Trophoblast cell (in vitro differentiated cells and primary cell): ENCODE measurements around the gene HMCN2. TPM values are rescaled to one million over a fixed set of nuclear protein-coding genes. Genes with fewer than 3 reads are reported as not detected.

ENCODE experiments used
- DNase-seq, 2 donors: peaks; one replicate each; pipeline ENCODE4 v3.0.0-alpha.2; 2016
- H2AFZ ChIP-seq: 2 replicates; pipeline ENCODE4 v1.6.1; 2013; ENCODE audit warnings: low read length, moderate library complexity, mild to moderate bottlenecking; ENCODE audit not compliant: insufficient read depth, poor library complexity
- H2AK5ac ChIP-seq: 2 replicates; pipeline ENCODE4 v1.6.1; 2013; ENCODE audit warnings: mild to moderate bottlenecking, low read length
- H2BK120ac ChIP-seq: 2 replicates; pipeline ENCODE4 v1.6.1; 2013; ENCODE audit warnings: low read length, mild to moderate bottlenecking, moderate library complexity; ENCODE audit not compliant: insufficient read depth, poor library complexity
- H2BK12ac ChIP-seq: 2 replicates; pipeline ENCODE4 v1.6.1; 2013; ENCODE audit warnings: mild to moderate bottlenecking, low read length, moderate library complexity
- H2BK5ac ChIP-seq: 2 replicates; pipeline ENCODE4 v1.6.1; 2013; ENCODE audit warnings: low read length, low read depth, moderate library complexity, mild to moderate bottlenecking; ENCODE audit not compliant: poor library complexity
- H3K14ac ChIP-seq: 2 replicates; pipeline ENCODE4 v1.6.1; 2013; ENCODE audit warnings: mild to moderate bottlenecking, low read length
- H3K18ac ChIP-seq: 2 replicates; pipeline ENCODE4 v1.6.1; 2013; ENCODE audit warnings: mild to moderate bottlenecking, low read length
- H3K23ac ChIP-seq: 2 replicates; pipeline ENCODE4 v1.6.1; 2013; ENCODE audit warnings: low read length
- H3K27ac ChIP-seq: 2 replicates; pipeline ENCODE4 v1.5.1; 2013; ENCODE audit warnings: low read depth, mild to moderate bottlenecking, inconsistent platforms, low read length, moderate library complexity
- H3K27me3 ChIP-seq: 2 replicates; pipeline ENCODE4 v1.6.1; 2013; ENCODE audit warnings: inconsistent platforms, mild to moderate bottlenecking, low read length, moderate library complexity; ENCODE audit not compliant: insufficient read depth
- H3K36me3 ChIP-seq, 2 experiments: 1 replicate in 1 of 2; 2 replicates in 1 of 2; pipeline ENCODE4 v1.6.1; 2013; ENCODE audit warnings: low read length in 2 of 2, mild to moderate bottlenecking in 2 of 2, moderate library complexity in 1 of 2; ENCODE audit not compliant: insufficient read depth in 2 of 2, control insufficient read depth in 1 of 2
- H3K4ac ChIP-seq: 2 replicates; pipeline ENCODE4 v1.6.1; 2013; ENCODE audit warnings: low read depth, mild to moderate bottlenecking, low read length, moderate library complexity
- H3K4me1 ChIP-seq, 2 experiments: 1 replicate in 1 of 2; 2 replicates in 1 of 2; pipeline ENCODE4 v1.6.1; 2013; ENCODE audit warnings: low read length in 2 of 2, mild to moderate bottlenecking in 2 of 2, moderate library complexity in 1 of 2; ENCODE audit not compliant: insufficient read depth in 2 of 2, control insufficient read depth in 1 of 2
- H3K4me2 ChIP-seq: 2 replicates; pipeline ENCODE4 v1.6.1; 2013; ENCODE audit warnings: inconsistent platforms, mild to moderate bottlenecking, low read length, moderate library complexity
- H3K4me3 ChIP-seq: 2 replicates; pipeline ENCODE4 v1.5.1; 2013; ENCODE audit warnings: mild to moderate bottlenecking, low read depth, low read length, inconsistent platforms
- H3K79me1 ChIP-seq: one replicate; pipeline ENCODE4 v1.6.1; 2013; ENCODE audit warnings: low read length
- H3K79me2 ChIP-seq: 2 replicates; pipeline ENCODE4 v1.6.1; 2013; ENCODE audit warnings: low read length, mild to moderate bottlenecking; ENCODE audit not compliant: control insufficient read depth, insufficient read depth, poor library complexity
- H3K9ac ChIP-seq: 2 replicates; pipeline ENCODE4 v1.6.1; 2013; ENCODE audit warnings: mild to moderate bottlenecking, low read length
- H3K9me3 ChIP-seq: 2 replicates; pipeline ENCODE4 v1.6.1; 2013; ENCODE audit warnings: low read depth, mild to moderate bottlenecking, control low read depth, inconsistent platforms, low read length; ENCODE audit not compliant: insufficient read depth
- H4K12ac ChIP-seq: 2 replicates; pipeline ENCODE4 v1.6.1; 2013; ENCODE audit warnings: low read depth, mild to moderate bottlenecking, low read length, moderate library complexity
- H4K8ac ChIP-seq: 2 replicates; pipeline ENCODE4 v1.6.1; 2013; ENCODE audit warnings: low read depth, mild to moderate bottlenecking, low read length, moderate library complexity
- H4K91ac ChIP-seq: one replicate; pipeline ENCODE4 v1.6.1; 2013; ENCODE audit warnings: low read depth, mild to moderate bottlenecking, low read length, moderate library complexity
- WGBS: extraction: QIAGEN DNeasy Blood & Tissue Kit; methylation state at CpG from one replicate; pipeline ENCODE4 v1.1.7; 2013; ENCODE audit warnings: missing lambda C conversion rate; ENCODE audit not compliant: insufficient read length, insufficient coverage; ENCODE audit errors: extremely low coverage; 5-methylcytosine and 5-hydroxymethylcytosine counted together
- polyA plus RNA-seq: library from polyadenylated mRNA; stranded (reverse); fragments of 200-250 nt; gene quantifications from 2 replicates; pipeline ENCODE4 v1.2.3, GENCODE V29; 2013

HMCN2 gene, protein sequence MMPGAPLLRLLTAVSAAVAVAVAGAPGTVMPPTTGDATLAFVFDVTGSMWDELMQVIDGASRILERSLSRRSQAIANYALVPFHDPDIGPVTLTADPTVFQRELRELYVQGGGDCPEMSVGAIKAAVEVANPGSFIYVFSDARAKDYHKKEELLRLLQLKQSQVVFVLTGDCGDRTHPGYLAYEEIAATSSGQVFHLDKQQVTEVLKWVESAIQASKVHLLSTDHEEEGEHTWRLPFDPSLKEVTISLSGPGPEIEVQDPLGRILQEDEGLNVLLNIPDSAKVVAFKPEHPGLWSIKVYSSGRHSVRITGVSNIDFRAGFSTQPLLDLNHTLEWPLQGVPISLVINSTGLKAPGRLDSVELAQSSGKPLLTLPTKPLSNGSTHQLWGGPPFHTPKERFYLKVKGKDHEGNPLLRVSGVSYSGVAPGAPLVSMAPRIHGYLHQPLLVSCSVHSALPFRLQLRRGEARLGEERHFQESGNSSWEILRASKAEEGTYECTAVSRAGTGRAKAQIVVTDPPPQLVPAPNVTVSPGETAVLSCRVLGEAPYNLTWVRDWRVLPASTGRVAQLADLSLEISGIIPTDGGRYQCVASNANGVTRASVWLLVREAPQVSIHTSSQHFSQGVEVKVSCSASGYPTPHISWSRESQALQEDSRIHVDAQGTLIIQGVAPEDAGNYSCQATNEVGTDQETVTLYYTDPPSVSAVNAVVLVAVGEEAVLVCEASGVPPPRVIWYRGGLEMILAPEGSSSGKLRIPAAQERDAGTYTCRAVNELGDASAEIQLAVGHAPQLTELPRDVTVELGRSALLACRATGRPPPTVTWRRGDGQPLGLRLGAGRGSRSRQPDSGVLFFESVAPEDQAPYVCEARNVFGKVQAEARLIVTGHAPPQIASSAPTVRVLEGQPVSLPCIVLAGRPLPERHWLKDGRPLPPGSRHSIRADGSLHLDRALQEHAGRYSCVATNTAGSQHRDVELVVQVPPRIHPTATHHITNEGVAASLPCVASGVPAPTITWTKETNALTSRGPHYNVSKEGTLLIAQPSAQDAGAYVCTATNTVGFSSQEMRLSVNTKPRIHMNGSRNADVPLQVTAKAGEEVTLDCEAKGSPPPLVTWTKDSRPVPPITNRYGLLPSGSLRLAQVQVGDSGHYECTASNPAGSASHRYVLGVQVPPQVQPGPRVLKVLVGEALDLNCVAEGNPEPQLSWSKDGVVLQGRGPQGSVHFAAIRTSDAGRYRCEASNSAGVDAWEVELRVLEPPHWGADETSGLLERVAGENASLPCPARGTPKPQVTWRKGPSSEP (N-terminal part only)
- 3.2 and 3.6 TPM in 2 replicates for polyA plus RNA-seq

DNA sequence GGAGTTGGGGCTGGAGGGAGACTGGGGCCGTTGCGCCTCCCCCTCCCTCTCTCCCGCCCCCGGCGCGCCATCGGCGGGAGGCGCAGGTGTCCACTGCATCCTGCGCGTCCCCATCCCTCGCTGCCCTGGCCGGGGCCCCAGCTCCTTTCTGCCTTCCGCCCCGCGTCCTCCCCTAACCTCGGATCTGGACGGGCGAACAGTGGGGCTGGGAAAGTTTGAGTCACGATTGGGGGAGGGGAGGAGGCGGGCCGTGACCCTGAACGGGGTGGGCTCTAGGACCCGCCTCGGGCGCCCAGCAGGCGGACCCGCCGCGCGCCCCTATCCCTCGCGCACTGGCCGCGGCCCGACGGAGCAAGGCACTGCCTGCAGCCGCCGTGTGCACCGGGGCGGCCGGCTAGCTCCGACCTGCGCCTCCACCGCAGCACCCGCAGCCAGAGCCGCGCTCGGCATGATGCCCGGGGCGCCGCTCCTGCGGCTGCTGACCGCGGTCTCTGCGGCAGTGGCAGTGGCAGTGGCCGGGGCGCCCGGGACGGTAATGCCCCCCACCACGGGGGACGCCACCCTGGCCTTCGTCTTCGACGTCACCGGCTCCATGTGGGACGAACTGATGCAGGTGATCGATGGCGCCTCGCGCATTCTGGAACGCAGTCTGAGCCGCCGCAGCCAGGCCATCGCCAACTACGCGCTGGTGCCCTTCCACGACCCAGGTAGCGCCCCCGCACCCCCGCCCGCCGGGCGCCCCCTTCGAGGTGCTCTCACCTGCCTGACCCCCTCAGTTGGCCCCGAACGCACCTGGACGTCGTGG is at the start of gene HMCN2:
Gene HMCN2, plus strand, starts transcription at position 330 of the 805 bp plus-strand sequence. Its CDS starts 119 bp downstream, at position 449.
- H3K27me3 ChIP-seq = no peaks in the 10 kb centered on the region
- H3K79me1 ChIP-seq = peaks cover 2% of the 10 kb centered on the region
- H3K9ac ChIP-seq = no peak within 1 kb of the TSS
- H3K27ac ChIP-seq = no peak within 1 kb of the TSS
- no peak within 1 kb of the TSS for H2BK5ac ChIP-seq
- H2BK12ac ChIP-seq = no peak within 1 kb of the TSS
- WGBS = no CpG with 5 or more reads among the region's 89 CpGs
- DNase-seq = peak; percentile 81 to 85
- H3K4ac ChIP-seq = no peak within 1 kb of the TSS
- H4K12ac ChIP-seq = no peak within 1 kb of the TSS
- H3K4me2 ChIP-seq = peak within 1 kb of the TSS; percentile 64
- H3K4me1 ChIP-seq = peaks cover 17 to 28% of the 10 kb centered on the region in 2 experiments
- peak within 1 kb of the TSS; percentile 1 for H2AK5ac ChIP-seq
- no peak within 1 kb of the TSS for H2BK120ac ChIP-seq
- no peaks in the 10 kb centered on the region for H3K79me2 ChIP-seq
- peak within 1 kb of the TSS; percentile 55 for H3K18ac ChIP-seq
- no peaks in the 10 kb centered on the region for H3K36me3 ChIP-seq
- H3K14ac ChIP-seq = no peak within 1 kb of the TSS
- peak within 1 kb of the TSS; percentile 81 for H2AFZ ChIP-seq
- peaks cover 2% of the 10 kb centered on the region for H3K9me3 ChIP-seq
- peak within 1 kb of the TSS; percentile 44 for H4K91ac ChIP-seq
- H3K4me3 ChIP-seq = peak within 1 kb of the TSS; percentile 30
- no peak within 1 kb of the TSS for H3K23ac ChIP-seq
- peak within 1 kb of the TSS; percentile 17 for H4K8ac ChIP-seq

DNA sequence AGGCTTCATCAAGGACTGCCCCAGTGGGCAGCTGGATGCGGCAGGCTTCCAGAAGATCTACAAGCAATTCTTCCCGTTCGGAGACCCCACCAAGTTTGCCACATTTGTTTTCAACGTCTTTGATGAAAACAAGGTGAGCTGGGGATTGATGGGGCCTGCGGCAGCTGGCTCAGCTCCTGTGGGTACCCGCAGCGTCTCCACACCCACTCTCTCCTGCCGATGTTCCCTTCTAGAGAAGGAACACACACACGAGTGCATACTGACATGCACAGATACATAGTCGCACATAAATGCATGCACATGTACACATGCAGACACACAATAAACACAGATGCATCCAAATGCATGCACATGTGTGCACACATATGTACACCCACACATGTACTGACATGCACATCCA is 47.7 kb upstream of the HMCN2 start:
- H2AK5ac ChIP-seq = no peak overlapping the region
- H3K14ac ChIP-seq = no peak overlapping the region
- H3K4me1 ChIP-seq = peaks cover 6 to 12% of the 10 kb centered on the region in 2 experiments
- no peak overlapping the region for H4K8ac ChIP-seq
- H2BK12ac ChIP-seq = no peak overlapping the region
- no peaks in the 10 kb centered on the region for H3K9me3 ChIP-seq
- H3K23ac ChIP-seq = no peak overlapping the region
- H4K91ac ChIP-seq = no peak overlapping the region
- no peak overlapping the region for H3K18ac ChIP-seq
- DNase-seq = no peak
- no CpG with 5 or more reads among the region's 10 CpGs for WGBS
- peaks cover 4% of the 10 kb centered on the region for H3K79me1 ChIP-seq
- no peak overlapping the region for H3K4me3 ChIP-seq
- H3K9ac ChIP-seq = no peak overlapping the region
- no peaks in the 10 kb centered on the region for H3K79me2 ChIP-seq
- H4K12ac ChIP-seq = no peak overlapping the region
- H3K4me2 ChIP-seq = no peak overlapping the region
- no peak overlapping the region for H2BK120ac ChIP-seq
- H3K4ac ChIP-seq = no peak overlapping the region
- no peak overlapping the region for H2BK5ac ChIP-seq
- H3K27me3 ChIP-seq = no peaks in the 10 kb centered on the region
- H3K36me3 ChIP-seq = peaks cover 11 to 17% of the 10 kb centered on the region in 2 experiments
- H3K27ac ChIP-seq = no peak overlapping the region
- H2AFZ ChIP-seq = no peak overlapping the region

DNA sequence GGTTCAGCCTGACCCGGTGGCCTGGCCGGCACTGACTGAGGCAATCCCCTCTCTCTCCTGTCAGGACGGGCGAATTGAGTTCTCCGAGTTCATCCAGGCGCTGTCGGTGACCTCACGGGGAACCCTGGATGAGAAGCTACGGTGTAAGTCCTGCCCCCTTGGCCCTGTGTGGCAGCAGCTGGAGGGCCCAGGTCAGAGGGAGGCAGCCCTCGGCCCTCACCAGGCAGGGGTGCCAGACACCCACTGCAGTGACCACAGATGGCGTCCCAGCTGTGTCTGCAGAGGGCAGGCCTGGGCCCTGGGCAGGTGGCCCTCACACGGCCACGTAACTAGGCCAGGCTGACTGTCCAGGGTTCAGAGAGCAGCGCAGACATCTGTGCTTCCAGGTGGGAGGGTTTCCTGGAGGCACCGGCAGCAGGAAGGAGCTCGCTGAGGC is 45.9 kb upstream of the HMCN2 start:
- Histone ChIP-seq H3K14ac (no peak overlapping the region), H3K27ac (no peak overlapping the region), H3K4me2 (no peak overlapping the region), H4K12ac (no peak overlapping the region), H3K9me3 (no peaks in the 10 kb centered on the region), H2AFZ (no peak overlapping the region), H3K18ac (no peak overlapping the region), H3K9ac (no peak overlapping the region), H3K4me3 (no peak overlapping the region), H4K8ac (no peak overlapping the region), H3K27me3 (no peaks in the 10 kb centered on the region), H3K36me3 (peaks cover 14 to 21% of the 10 kb centered on the region in 2 experiments), H3K79me1 (no peaks in the 10 kb centered on the region), H2BK5ac (no peak overlapping the region), H3K79me2 (no peaks in the 10 kb centered on the region), H2BK120ac (no peak overlapping the region), H2AK5ac (no peak overlapping the region), H2BK12ac (no peak overlapping the region), H3K4ac (no peak overlapping the region), H3K4me1 (peaks cover 0 to 2% of the 10 kb centered on the region in 2 experiments), H3K23ac (no peak overlapping the region), H4K91ac (no peak overlapping the region)
- no peak for DNase-seq
- no CpG with 5 or more reads among the region's 16 CpGs for WGBS
